HG03521 (cell line): ENCODE measurements around the gene CXADR.
"Not testable (repeated sequence)": the region's sequence is repeated elsewhere in the genome, so short reads cannot be mapped to it uniquely, and the experiment has no call there.

ENCODE experiments used
- ATAC-seq: cut with Tn5 transposase; IDR thresholded peaks from one replicate; pipeline ENCODE4 v1.9.1; 2021; ENCODE audit warnings: mild to moderate bottlenecking, moderate library complexity; ENCODE audit not compliant: unreplicated experiment

The CXADR gene

GRCh38 chr21:17501107-17502006 lies 11.5 kb upstream of the CXADR start:
- ATAC-seq: no peak

- ATAC-seq: not testable (repeated sequence)
Measured at GRCh38 chr21:17502985-17503384, 9.9 kb upstream of the CXADR start.

GRCh38 chr21:17506951-17507350 lies 5.9 kb upstream of the CXADR start:
- no peak for ATAC-seq

- no peak for ATAC-seq
Measured at GRCh38 chr21:17507591-17507990, 5.3 kb upstream of the CXADR start.

- peak; percentile 27 for ATAC-seq
Measured at GRCh38 chr21:17513214-17514123, 626 bp downstream of the CXADR start.

GRCh38 chr21:17514124-17514845 lies 1.4 kb downstream of the CXADR start:
- ATAC-seq: no peak

DNA sequence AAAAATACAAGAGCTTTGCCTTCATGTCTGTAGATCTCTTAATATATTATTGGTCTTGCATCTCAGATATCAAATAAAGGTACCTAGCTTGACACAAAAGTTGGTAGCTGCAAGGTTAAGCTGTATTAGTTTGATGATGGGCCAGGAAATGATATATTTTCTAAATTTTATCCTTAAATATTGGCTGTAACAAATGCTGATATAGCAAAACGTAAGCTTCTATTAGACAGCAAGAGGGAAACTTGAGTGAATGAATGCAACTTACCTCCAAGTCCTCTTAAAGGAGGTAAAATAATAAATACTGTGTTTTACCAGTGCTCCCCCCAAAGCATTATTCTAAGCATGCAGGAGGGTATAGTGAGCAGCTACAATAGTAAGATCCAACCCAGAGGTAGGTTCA lies 4.2 kb downstream of the CXADR start:
- not testable (repeated sequence) for ATAC-seq

DNA sequence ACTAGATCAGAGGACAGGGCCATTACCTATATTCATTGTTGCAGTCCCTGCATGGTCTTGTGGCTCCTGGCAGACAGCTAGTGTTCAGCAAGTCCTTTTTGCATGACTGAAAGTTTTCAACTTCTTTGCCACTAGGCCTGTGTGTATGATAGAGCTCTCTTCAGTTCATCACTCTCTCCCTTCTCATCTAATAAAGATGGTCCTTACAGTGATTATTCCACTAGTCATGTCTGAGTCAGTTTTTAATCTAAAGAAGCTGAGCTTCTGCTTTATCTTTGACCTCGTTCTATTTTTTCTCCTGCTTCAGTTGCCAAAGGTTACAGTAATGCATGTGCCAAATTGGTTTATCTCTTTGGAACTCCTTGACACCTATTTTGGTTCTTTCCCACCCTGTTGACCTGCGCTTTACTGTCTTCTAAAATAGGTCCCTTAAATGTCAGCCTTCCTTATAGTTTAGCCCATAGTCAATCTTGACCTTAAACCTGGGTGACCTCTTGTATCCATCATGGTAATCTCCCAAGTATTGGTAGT lies 6.4 kb downstream of the CXADR start:
- ATAC-seq: no peak

DNA sequence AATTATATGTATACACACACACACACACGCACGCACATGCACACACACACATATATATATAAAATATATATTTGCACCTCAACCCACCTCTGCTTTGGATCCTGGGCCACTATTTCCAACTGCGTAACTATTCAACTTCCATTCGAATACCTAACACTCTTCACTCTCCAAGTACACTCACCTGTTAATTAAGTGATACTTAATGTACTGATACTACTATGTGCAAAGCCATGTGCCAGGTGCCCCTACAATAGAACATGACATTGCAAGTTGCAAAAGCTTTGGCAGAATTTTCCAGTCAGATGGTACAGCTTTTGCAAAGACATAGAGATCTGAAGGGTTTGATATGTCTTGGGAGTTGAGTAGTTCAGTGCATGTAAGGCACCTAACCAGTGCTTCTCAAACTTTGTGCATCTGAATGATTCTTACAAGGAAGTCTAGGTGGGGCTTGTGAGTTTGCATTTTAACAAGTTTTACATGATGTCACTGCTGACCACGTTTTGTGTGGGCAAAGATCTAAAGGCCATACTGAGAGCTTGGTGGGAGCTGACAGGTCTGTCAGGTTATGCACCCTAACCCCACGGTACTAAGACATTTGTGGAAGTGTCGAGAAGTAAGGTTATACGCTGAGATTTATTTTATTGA lies 7.2 kb downstream of the CXADR start:
- ATAC-seq: no peak

DNA sequence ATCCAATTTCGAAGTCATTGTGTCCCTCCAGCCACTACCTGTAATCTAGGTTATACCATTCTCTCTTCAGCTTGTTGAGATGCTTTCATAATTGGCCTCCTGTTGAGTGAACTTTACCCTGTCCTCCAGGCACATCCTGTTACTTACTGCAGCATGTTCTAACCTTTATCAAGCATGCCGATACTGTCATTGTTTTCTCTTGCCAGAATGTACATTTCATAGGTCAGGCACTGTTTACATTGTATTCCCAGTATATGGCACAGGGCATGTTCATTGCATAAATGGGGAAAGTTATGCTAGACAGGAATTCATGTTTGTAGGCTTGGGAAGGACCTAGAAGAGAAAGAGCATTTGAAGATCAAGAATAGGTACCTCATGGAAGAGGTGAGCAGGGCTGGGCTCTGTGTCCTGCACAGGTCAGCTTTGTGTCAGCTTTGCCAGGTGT lies 10.2 kb downstream of the CXADR start:
- no peak for ATAC-seq

DNA sequence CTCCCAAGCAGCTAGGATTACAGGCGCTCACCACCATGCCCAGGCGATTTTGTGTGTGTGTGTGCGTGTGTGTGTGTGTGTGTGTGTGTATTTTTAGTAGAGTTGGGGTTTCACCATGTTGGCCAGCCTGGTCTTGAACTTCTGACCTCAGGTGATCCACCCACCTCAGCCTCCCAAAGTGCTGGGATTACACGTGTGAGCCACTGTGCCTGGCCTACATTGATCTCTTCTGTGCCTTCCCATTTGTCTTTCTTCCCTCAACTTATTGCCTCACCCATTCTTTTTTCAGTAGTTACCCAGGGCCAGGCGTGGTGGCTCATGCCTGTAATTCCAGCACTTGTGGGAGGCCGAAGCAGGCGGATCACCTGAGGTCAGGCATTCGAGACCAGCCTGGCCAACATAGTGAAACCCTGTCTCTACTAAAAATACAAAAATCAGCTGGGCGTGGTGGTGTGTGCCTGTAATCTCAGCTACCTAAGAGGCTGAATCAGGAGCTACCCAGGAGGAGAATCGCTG lies 11.2 kb downstream of the CXADR start:
- not testable (repeated sequence) for ATAC-seq

- ATAC-seq: no peak
Measured at GRCh38 chr21:17524635-17525034, 11.8 kb downstream of the CXADR start.

- no peak for ATAC-seq
Measured at GRCh38 chr21:17526776-17527175, 13.9 kb downstream of the CXADR start.

- ATAC-seq: no peak
Measured at GRCh38 chr21:17527240-17527639, 14.4 kb downstream of the CXADR start.

DNA sequence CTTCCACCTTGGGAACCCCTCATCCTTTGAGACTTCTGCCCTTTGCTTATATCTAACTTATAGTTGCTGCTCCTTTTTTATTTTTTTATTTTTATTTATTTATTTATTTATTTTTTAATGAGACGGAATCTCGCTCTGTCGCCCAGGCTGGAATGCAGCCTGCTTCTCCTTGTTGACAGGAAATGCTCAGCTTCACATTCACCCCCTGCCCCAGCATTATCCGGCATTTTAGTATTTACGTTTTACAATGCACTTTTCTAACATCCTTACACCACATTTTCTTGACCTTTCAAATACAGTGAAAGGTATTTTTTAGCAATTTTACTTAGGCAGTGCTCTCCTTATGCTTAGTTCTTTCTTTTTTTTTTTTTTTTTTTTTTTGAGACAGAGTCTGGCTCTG lies 14.9 kb downstream of the CXADR start:
- no peak for ATAC-seq

- ATAC-seq: no peak
Measured at GRCh38 chr21:17529648-17530047, 16.8 kb downstream of the CXADR start.

DNA sequence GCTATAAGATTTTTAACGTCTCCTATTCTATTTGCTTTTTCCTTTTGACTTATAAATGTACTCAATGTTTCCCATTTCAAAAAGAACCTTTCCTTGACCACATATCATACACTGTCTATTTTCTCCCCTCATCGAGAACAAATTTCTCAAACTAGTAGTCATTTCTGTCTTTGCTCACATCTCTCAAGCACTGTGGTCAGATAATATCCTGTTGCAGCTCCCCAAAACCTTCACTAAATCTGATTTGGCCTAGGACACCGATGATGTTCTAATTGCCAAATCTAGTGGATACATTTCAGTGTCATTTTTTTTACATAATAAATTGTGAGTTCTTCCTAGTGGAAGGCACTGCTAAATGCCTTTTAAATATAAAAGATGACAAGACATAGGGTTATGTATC lies 19.4 kb downstream of the CXADR start:
- ATAC-seq: no peak

DNA sequence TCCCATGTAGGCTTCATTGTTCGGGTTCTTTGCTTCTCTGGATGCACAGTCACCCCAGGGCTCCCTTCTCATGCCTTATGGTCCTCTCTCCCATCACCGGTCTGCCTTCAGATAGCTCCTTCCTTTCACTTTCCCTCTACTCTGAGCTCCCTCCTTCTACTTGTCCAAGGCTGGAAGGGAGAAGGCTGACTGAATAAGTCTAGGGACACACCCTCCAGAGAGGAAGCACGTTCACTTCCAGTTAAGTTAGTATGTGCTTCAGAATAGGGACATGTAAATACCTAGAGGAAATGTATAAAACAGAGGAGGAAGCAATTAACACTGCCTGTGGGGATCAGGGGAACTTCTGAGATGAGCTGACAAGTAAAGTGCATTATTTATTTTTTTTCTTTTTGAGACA lies 23.5 kb downstream of the CXADR start:
- no peak for ATAC-seq

DNA sequence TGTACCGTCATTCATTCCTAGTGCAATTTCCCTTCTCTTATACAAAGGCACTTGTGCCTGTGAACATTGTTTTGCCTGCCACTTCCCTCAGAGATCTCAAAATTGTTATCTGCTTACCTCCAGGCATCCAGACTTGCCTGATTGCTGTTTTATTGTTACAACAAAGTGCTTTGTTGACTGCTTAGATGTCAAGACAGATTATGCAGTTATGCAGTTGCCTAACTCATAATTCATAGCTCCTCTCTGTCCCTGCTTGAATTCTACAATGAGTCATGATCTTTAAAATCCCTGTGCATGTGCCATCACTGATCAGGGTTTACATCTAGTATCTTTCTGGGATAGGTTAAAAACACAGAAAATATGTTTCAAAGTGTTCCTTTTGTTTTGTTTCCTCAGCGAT lies 24.5 kb downstream of the CXADR start:
- no peak for ATAC-seq

DNA sequence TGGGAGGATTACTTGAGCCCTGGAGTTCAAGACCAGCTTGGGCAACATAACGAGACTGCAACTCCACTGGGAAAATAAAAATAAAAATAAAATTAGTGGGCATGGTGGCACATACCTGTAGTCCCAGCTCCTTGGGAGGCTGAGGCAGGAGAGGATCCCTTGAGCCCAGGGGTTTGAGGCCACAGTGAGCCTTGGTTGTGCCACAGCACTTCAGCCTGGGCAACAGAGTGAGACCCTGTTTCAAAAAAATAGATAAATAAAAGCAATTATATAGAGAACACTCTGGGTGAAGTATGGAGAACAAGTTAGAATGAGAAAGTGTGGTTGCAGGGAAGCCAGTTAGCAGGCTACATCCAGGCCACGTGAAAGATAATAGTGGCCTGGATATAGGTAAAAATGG lies 25.7 kb downstream of the CXADR start:
- ATAC-seq: no peak
